ENCODE data around the gene CATSPERE. TPM values are rescaled to one million over a fixed set of nuclear protein-coding genes. Genes with fewer than 3 reads are reported as not detected.

Gene CATSPERE
- total RNA-seq, 1 donor from 2014 or later: 1.1 TPM

DNA sequence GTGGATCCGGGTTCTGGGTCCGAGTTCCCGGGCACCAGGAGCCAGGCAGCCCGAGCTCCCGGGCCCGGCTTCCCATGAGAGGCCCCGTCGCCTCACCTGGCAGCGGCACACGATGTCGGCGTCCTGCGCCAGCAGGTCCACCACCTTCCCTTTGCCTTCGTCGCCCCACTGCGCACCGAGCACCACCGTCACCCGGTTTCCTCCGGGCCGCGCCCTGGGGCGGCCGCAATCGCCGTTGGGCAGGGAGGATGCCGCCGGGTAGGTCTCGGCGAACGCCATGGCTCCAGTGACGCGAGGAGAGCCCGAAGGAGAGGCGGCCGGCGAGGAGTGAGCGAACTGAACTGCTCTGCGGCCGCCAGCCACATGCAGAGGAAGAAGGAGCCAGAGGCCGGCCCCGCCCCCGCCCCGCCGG, 9.5 kb upstream of the CATSPERE start, which contains the start of gene ADSS2:
Gene ADSS2 (minus strand): TSS at position 371 of the 412 bp plus-strand sequence. CDS start 92 bp downstream, at position 279.
- TF ChIP-seq, protein P1, sequence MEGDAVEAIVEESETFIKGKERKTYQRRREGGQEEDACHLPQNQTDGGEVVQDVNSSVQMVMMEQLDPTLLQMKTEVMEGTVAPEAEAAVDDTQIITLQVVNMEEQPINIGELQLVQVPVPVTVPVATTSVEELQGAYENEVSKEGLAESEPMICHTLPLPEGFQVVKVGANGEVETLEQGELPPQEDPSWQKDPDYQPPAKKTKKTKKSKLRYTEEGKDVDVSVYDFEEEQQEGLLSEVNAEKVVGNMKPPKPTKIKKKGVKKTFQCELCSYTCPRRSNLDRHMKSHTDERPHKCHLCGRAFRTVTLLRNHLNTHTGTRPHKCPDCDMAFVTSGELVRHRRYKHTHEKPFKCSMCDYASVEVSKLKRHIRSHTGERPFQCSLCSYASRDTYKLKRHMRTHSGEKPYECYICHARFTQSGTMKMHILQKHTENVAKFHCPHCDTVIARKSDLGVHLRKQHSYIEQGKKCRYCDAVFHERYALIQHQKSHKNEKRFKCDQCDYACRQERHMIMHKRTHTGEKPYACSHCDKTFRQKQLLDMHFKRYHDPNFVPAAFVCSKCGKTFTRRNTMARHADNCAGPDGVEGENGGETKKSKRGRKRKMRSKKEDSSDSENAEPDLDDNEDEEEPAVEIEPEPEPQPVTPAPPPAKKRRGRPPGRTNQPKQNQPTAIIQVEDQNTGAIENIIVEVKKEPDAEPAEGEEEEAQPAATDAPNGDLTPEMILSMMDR (IDR thresholded peaks at IDR 0.05; ENCODE audit: unreplicated experiment): no peak
- Mint-ChIP-seq H3K36me3 (ENCODE audit: low read depth, unreplicated experiment) (no peaks in the 10 kb centered on the region), H3K9me3 (ENCODE audit: unreplicated experiment) (no peaks in the 10 kb centered on the region), H3K27ac (ENCODE audit: unreplicated experiment) (peak within 1 kb of the TSS; percentile 81), H3K27me3 (ENCODE audit: unreplicated experiment) (peaks cover 5% of the 10 kb centered on the region), H3K4me1 (ENCODE audit: unreplicated experiment) (peaks cover 13% of the 10 kb centered on the region), H3K4me3 (ENCODE audit: unreplicated experiment) (peak within 1 kb of the TSS; percentile 96)
- no peak for DNase-seq (ENCODE audit: low spot score)

DNA sequence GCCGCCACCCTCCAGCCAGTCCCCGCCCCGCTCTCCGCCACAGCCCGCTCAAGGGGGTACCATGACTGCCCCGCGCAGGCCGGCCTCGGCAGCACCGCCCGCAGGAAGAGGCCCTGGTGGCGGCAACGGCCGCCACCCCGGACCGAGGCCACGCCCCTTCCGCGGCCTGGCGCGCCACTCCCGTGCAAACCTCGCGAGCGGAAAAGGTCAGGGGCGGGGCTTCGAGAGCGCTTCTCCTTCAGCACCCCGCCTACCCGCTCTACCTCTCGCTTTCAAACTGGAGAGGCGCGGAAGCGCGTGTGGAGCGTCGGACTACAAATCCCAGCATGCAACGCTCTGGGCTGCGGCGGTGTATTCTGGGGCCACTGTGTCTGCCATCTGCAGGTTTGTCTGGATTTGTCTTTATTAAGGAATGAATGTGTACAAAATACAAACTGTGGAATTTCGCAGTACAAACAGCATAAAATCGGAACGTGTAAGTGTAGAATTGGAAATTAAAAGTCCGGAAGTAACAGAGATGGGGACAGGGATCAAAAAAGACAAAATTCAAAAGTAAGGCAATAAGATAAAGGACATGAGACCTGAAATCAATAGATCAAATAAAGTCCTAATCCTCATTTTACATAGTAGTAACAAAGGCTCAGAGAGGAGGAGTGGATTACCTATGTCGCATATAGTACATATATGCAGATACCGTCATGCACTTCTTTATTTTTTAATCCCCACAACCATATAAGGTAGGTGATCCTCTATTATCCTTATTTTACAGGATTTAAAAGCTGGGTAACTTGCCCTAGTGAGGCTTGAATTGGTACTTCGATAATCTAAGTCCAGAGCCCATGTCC, 8.9 kb upstream of the CATSPERE start:
- TF ChIP-seq, protein P1 (IDR thresholded peaks at IDR 0.05; ENCODE audit: unreplicated experiment): peak; percentile 48
- DNase-seq (ENCODE audit: low spot score): peak; percentile 99
- Mint-ChIP-seq H3K4me3 (ENCODE audit: unreplicated experiment) (peak overlapping the region; percentile 88), H3K27me3 (ENCODE audit: unreplicated experiment) (peaks cover 5% of the 10 kb centered on the region), H3K4me1 (ENCODE audit: unreplicated experiment) (peaks cover 13% of the 10 kb centered on the region), H3K36me3 (ENCODE audit: low read depth, unreplicated experiment) (no peaks in the 10 kb centered on the region), H3K9me3 (ENCODE audit: unreplicated experiment) (no peaks in the 10 kb centered on the region), H3K27ac (ENCODE audit: unreplicated experiment) (peak overlapping the region; percentile 65)

DNA sequence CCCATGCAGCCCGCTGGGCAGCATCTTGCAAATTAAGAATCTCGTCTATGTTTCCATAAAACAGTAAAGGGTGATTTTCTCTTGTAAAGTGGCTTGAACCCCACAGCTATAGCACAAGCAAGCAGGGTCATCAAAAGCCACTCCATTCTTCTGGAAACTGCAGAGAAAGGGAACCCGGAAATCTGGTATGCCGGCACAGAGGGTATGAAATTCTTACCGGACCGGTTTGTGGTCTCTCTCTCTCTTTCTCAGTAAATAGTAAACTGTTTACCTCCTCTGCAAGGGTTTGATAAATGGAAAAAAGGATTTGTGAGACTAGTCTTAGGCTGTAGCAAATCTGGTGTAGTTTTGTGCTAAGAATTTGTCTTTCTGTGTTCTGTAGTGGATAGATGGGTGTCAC, 6.7 kb upstream of the CATSPERE start:
- no peak overlapping the region for H3K27ac Mint-ChIP-seq (ENCODE audit: unreplicated experiment)
- H3K9me3 Mint-ChIP-seq (ENCODE audit: unreplicated experiment): no peaks in the 10 kb centered on the region
- peaks cover 13% of the 10 kb centered on the region for H3K4me1 Mint-ChIP-seq (ENCODE audit: unreplicated experiment)
- TF ChIP-seq, protein P1 (IDR thresholded peaks at IDR 0.05; ENCODE audit: unreplicated experiment): no peak
- no peak for DNase-seq (ENCODE audit: low spot score)
- peaks cover 5% of the 10 kb centered on the region for H3K27me3 Mint-ChIP-seq (ENCODE audit: unreplicated experiment)
- peak overlapping the region; percentile 56 for H3K4me3 Mint-ChIP-seq (ENCODE audit: unreplicated experiment)
- peaks cover 8% of the 10 kb centered on the region for H3K36me3 Mint-ChIP-seq (ENCODE audit: low read depth, unreplicated experiment)

DNA sequence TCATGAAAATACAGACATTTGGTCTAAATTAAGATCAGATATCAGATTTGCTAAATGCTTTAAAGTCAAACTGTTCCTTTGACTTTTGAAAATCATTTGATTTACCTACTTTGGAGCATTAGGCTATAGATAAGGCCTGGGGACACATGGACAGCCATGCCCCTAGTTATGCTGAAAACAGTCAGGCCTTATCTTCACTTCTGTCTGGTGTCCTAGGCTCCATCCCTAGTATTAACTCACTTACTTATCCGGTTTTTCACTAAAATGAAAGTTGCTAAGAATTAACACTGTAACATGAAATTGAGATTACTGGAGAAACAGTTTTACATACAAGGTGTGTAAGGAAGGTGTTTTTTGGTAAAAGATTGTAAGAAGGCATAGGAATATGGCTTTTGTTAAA, 4.5 kb upstream of the CATSPERE start:
- TF ChIP-seq, protein P1 (IDR thresholded peaks at IDR 0.05; ENCODE audit: unreplicated experiment): no peak
- H3K36me3 Mint-ChIP-seq (ENCODE audit: low read depth, unreplicated experiment): peaks cover 19% of the 10 kb centered on the region
- DNase-seq (ENCODE audit: low spot score): no peak
- peaks cover 5% of the 10 kb centered on the region for H3K4me1 Mint-ChIP-seq (ENCODE audit: unreplicated experiment)
- no peak overlapping the region for H3K27ac Mint-ChIP-seq (ENCODE audit: unreplicated experiment)
- peaks cover 1% of the 10 kb centered on the region for H3K27me3 Mint-ChIP-seq (ENCODE audit: unreplicated experiment)
- no peaks in the 10 kb centered on the region for H3K9me3 Mint-ChIP-seq (ENCODE audit: unreplicated experiment)
- H3K4me3 Mint-ChIP-seq (ENCODE audit: unreplicated experiment): no peak overlapping the region

DNA sequence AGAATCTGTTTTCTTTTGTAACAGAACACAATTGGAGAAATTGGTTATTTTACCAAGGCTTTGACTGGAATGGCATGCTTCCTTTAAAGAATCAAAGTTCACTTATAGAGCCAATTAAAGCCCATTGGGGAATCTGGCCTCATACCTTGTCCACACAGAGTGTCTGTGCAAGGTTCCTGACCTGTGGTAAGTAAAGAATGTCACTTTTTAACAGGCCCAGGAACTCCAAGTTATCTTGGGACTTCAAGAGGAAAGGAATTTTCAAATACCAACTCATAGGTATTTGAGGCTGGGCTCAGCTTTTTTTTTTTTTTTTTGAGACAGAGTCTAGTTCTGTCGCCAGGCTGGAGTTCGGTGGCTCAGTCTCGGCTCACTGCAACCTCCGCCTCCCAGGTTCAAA, 2.3 kb upstream of the CATSPERE start:
- DNase-seq (ENCODE audit: low spot score): no peak
- Mint-ChIP-seq H3K4me3 (ENCODE audit: unreplicated experiment) (no peak overlapping the region), H3K27me3 (ENCODE audit: unreplicated experiment) (peaks cover 1% of the 10 kb centered on the region), H3K36me3 (ENCODE audit: low read depth, unreplicated experiment) (peaks cover 19% of the 10 kb centered on the region), H3K27ac (ENCODE audit: unreplicated experiment) (no peak overlapping the region), H3K9me3 (ENCODE audit: unreplicated experiment) (no peaks in the 10 kb centered on the region), H3K4me1 (ENCODE audit: unreplicated experiment) (peaks cover 2% of the 10 kb centered on the region)
- TF ChIP-seq, protein P1 (IDR thresholded peaks at IDR 0.05; ENCODE audit: unreplicated experiment): no peak

Measured in endothelial cell (in vitro differentiated cells).